Neutrophil (primary cell): Measurements from ENCODE around the gene CRAT.
A peak's percentile ranks its signal among the peaks of the same experiment; 100 is the strongest.

Experiments used
- H3K27ac ChIP-seq: fragments of 200-600 bp; sonication (generic); 2 replicates; pipeline ENCODE4 v1.5.1; 2016; ENCODE audit warnings: mild to moderate bottlenecking, moderate library complexity
- H3K27me3 ChIP-seq: fragments of 200-600 bp; sonication (generic); 2 replicates; pipeline ENCODE4 v1.6.0; 2016; ENCODE audit warnings: mild to moderate bottlenecking
- H3K36me3 ChIP-seq: fragments of 200-600 bp; sonication (generic); 2 replicates; pipeline ENCODE4 v1.5.1; 2017
- H3K4me1 ChIP-seq, 2 experiments: fragments of 200-600 bp in 1 of 2; sonication (generic) in 1 of 2; 1 replicate in 1 of 2; 2 replicates in 1 of 2; pipeline versions ENCODE4 v1.5.1 to v1.6.1; 2013 to 2016; ENCODE audit warnings: low read depth in 1 of 2, low read length in 1 of 2, mild to moderate bottlenecking in 1 of 2, moderate library complexity in 1 of 2; ENCODE audit not compliant: control insufficient read depth in 1 of 2, insufficient read depth in 1 of 2
- H3K4me3 ChIP-seq, 2 experiments: fragments of 200-600 bp in 1 of 2; sonication (generic) in 1 of 2; 1 replicate in 1 of 2; 2 replicates in 1 of 2; pipeline ENCODE4 v1.5.1; 2013 to 2016; ENCODE audit warnings: low read depth in 1 of 2, low read length in 1 of 2, mild to moderate bottlenecking in 1 of 2, moderate library complexity in 1 of 2
- H3K9me3 ChIP-seq: fragments of 200-600 bp; sonication (generic); 2 replicates; pipeline ENCODE4 v1.5.1; 2016
- TF ChIP-seq, protein P1 (sequence below): fragments of 200-600 bp; sonication (generic); IDR thresholded peaks from 2 replicates; pipeline ENCODE4 v1.5.1; 2016; ENCODE audit warnings: antibody characterized with exemption

Gene CRAT

DNA sequence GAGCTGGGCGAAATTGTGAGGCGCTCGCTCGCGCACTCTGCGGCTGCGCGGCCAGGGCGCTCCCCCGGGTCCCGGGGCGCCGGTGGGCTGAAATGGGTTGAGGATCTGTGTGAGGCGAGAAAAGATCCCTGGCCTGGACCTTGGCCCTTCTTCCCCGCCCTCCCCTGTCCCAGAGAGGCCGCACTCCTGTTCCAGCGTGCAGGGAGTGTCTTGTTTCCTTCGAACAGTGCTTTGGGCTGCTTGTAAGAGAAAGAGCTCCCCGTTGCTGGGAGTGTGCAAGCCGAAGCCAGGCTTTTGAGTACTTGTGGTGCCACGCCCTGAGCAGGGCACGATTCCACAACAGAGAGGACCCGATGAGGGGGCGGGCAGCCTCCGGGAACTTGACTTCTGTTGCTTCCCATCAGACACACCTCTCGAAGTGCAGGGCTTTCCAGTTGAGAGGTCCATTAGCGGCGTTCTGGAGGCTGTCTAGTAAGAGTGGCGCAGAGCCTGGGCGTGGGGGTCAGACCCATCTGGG is 29.1 kb downstream of the CRAT start:
- peaks cover 21 to 24% of the 10 kb centered on the region in 2 experiments for H3K4me1 ChIP-seq
- no peaks in the 10 kb centered on the region for H3K27me3 ChIP-seq
- peak overlapping the region; percentile 97 to 98 for H3K4me3 ChIP-seq
- TF ChIP-seq, protein P1, sequence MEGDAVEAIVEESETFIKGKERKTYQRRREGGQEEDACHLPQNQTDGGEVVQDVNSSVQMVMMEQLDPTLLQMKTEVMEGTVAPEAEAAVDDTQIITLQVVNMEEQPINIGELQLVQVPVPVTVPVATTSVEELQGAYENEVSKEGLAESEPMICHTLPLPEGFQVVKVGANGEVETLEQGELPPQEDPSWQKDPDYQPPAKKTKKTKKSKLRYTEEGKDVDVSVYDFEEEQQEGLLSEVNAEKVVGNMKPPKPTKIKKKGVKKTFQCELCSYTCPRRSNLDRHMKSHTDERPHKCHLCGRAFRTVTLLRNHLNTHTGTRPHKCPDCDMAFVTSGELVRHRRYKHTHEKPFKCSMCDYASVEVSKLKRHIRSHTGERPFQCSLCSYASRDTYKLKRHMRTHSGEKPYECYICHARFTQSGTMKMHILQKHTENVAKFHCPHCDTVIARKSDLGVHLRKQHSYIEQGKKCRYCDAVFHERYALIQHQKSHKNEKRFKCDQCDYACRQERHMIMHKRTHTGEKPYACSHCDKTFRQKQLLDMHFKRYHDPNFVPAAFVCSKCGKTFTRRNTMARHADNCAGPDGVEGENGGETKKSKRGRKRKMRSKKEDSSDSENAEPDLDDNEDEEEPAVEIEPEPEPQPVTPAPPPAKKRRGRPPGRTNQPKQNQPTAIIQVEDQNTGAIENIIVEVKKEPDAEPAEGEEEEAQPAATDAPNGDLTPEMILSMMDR = no peak
- H3K36me3 ChIP-seq = peaks cover 19% of the 10 kb centered on the region
- H3K27ac ChIP-seq = peak overlapping the region; percentile 86
- no peaks in the 10 kb centered on the region for H3K9me3 ChIP-seq

DNA sequence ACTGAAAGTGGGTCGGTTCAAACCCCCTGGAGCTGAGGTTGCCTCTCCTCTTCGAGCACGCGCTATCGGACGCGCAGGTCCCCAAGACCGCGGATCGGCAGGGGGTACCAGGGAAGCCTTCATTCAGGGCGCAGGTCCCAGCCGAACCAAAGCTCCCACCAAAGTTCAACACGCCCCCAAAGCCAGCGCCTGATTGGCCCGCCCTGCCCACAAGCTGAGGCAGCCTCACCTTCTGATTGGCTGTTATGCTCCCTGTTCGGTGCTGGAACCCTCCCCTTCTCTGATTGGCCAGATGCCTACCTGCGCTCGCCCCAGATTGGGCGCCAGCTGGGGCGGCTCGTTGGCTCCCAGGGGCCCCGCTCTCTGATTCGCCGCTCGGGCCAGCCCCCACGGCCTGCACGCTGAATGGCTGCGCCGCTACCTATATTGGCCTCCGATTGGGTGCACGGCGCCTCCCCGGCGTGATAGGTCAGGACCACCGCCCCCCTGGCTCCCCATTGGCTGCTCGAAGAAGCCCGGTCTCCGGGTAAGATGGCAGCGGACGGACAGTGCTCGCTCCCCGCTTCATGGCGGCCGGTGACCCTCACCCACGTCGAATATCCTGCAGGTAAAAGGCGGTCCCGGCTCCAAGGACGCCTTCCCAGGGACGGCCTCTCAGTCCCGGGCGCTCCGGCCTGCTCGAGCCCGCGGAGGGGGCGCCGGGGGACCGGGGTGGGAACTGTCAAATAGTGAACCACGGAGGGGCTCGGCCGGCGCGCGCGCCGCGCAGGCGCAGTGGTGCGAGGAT is 29.8 kb downstream of the CRAT start, which contains the start of gene DOLPP1:
DOLPP1 (plus strand) TSS at position 511 of the 787 bp plus-strand sequence; CDS start at position 532, 21 bp downstream.
- Histone ChIP-seq H3K36me3 (peaks cover 13% of the 10 kb centered on the region), H3K9me3 (no peaks in the 10 kb centered on the region), H3K4me3 (peak within 1 kb of the TSS; percentile 97 to 98), H3K4me1 (peaks cover 21 to 24% of the 10 kb centered on the region in 2 experiments), H3K27me3 (no peaks in the 10 kb centered on the region), H3K27ac (peak within 1 kb of the TSS; percentile 86)
- TF ChIP-seq, protein P1 = no peak

DNA sequence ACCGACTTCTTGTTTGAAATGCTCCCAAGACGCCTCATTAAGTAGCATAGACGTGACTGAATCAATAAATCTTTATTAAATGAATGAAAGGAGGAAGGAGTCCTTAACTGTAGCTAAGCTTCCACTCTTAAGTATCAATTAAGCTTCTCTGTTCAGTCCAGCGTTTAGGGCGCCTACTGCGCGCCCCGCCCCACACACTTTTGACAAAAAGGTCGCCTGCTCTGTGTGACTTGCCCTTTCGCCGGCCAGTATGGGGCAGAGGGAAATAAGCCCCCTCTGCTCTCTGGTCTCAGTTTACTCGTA is 30.3 kb downstream of the CRAT start:
- peaks cover 21 to 24% of the 10 kb centered on the region in 2 experiments for H3K4me1 ChIP-seq
- H3K4me3 ChIP-seq = peak overlapping the region; percentile 97 to 98
- no peaks in the 10 kb centered on the region for H3K9me3 ChIP-seq
- peak overlapping the region; percentile 86 for H3K27ac ChIP-seq
- TF ChIP-seq, protein P1 = no peak
- H3K27me3 ChIP-seq = no peaks in the 10 kb centered on the region
- peaks cover 7% of the 10 kb centered on the region for H3K36me3 ChIP-seq

DNA sequence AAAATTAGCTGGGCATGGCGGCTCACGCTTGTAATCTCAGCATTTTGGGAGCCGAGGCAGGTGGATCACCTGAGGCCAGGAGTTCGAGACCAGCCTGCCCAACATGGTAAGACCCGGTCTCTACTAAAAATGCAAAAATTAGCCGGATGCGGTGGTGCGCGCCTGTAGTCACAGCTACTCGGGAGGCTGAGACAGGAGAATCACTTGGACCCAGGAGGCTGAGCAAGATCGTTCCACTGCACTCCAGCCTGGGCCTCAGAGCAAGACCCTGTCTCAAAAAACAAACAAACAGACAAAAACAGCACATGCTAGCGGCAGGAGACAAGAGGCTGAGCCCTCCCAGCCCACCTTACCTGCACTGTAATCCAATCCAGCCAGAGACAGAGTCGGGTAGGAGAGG is 30.8 kb downstream of the CRAT start:
- Histone ChIP-seq H3K36me3 (peaks cover 3% of the 10 kb centered on the region), H3K4me3 (peak overlapping the region; percentile 97 to 98), H3K27ac (no peak overlapping the region), H3K4me1 (peaks cover 21 to 24% of the 10 kb centered on the region in 2 experiments), H3K27me3 (no peaks in the 10 kb centered on the region), H3K9me3 (no peaks in the 10 kb centered on the region)
- TF ChIP-seq, protein P1 = no peak

DNA sequence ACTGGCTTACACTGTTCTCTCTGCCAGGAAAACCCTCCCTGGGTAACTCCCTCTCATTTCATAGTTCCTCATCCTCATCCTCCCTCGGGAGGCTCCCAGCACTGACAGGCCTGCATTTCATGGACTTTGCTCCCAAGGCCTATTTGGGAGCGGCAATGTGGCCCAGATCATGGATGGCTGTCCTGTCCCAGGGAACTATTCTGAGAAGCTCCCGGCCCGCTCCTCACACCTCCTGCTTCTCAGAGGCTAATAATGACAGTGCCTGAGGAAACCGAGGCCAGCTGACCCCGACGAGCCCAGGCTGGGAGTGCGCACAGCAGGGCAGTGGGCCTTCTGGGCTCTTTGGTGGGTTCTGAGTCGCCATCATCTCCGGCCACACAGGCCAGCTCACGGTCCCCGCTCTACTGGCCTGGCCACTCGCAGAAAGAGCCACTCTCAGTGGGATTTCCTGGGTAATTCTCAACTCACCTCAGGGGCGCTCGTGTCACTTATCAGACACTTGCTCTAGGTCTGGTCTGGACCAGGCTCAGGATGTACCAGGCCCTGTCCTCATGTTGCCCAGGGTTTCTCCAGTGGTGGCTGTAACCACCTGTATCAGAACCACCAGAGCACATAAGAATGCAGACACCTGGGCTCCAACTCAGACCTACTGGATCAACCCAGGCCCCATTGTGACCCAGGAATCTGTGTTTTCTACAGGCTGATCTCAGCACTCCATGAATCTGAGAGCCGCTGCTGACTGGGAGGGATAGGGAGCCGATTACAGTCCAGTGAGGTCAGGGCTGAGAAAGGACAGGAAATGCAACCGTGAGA is 31.7 kb downstream of the CRAT start:
- Histone ChIP-seq H3K36me3 (no peaks in the 10 kb centered on the region), H3K4me3 (no peak overlapping the region), H3K27ac (no peak overlapping the region), H3K9me3 (no peaks in the 10 kb centered on the region), H3K27me3 (no peaks in the 10 kb centered on the region), H3K4me1 (peaks cover 21 to 24% of the 10 kb centered on the region in 2 experiments)
- TF ChIP-seq, protein P1 = no peak
